H1 (cell line): ENCODE results near the gene DOK6. TPM values are rescaled to one million over a fixed set of nuclear protein-coding genes. Genes with fewer than 3 reads are reported as not detected.

Experiments
- CBX5 ChIP-seq: fragments of 300-800, 300-1000 bp; sonication (generic); IDR thresholded peaks from 2 replicates; pipeline ENCODE4 v1.7.1; 2016; ENCODE audit warnings: antibody characterized with exemption, low read length, low read depth
- CHD2 ChIP-seq: IDR thresholded peaks from 2 replicates; pipeline ENCODE4 v1.6.1; 2012; ENCODE audit warnings: low read length, improper control_type of control experiment
- CHD7 ChIP-seq: fragments of 300-600 bp; sonication (generic); IDR thresholded peaks from 2 replicates; pipeline ENCODE4 v1.7.1; 2012; ENCODE audit warnings: low read length, moderate library complexity, mild to moderate bottlenecking, inconsistent platforms; ENCODE audit not compliant: insufficient replicate concordance
- GTF2F1 ChIP-seq: IDR thresholded peaks from 2 replicates; pipeline ENCODE4 v1.6.1; 2012; ENCODE audit warnings: low read depth, low read length, improper control_type of control experiment, borderline replicate concordance
- KDM5A ChIP-seq: fragments of 200-600 bp; IDR thresholded peaks from 2 replicates; pipeline ENCODE4 v1.7.1; 2012; ENCODE audit warnings: mild to moderate bottlenecking, low read length, inconsistent platforms, mixed read lengths
- RAD21 ChIP-seq, 2 experiments: IDR thresholded peaks in 1 of 2; conservative IDR thresholded peaks in 1 of 2; 2 replicates each; pipeline ENCODE4 v1.6.1; 2011; ENCODE audit warnings: low read depth in 2 of 2, low read length in 2 of 2, improper control_type of control experiment in 1 of 2, inconsistent platforms in 1 of 2, mild to moderate bottlenecking in 1 of 2, moderate library complexity in 1 of 2
- RFX5 ChIP-seq: IDR thresholded peaks from 2 replicates; pipeline ENCODE4 v1.6.1; 2011; ENCODE audit warnings: low read depth, low read length, improper control_type of control experiment, borderline replicate concordance
- TCF12 ChIP-seq: IDR thresholded peaks from 2 replicates; pipeline ENCODE4 v1.6.1; 2011; ENCODE audit warnings: low read depth, mild to moderate bottlenecking, low read length
- USF2 ChIP-seq: IDR thresholded peaks from 2 replicates; pipeline ENCODE4 v1.6.1; 2011; ENCODE audit warnings: low read length, improper control_type of control experiment
- polyA plus RNA-seq, 7 experiments: library from polyadenylated mRNA; depleted of rRNA in 3 of 7; stranded (reverse) in 5 of 7; unstranded in 2 of 7; fragments of >200 nt in 5 of 7; fragments of 200-250 nt in 2 of 7; gene quantifications; 1 replicate in 5 of 7; 2 replicates in 1 of 7; 4 replicates in 1 of 7; pipeline versions ENCODE4 v1.2.1 to v1.2.3, GENCODE V29; 2011 to 2013; ENCODE audit warnings: missing spikeins in 2 of 7, mixed read lengths in 2 of 7
- total RNA-seq: library from RNA; stranded (reverse); fragmentation: NEBNext Ultra II Directional; extraction: Animal tissue kit (Norgen Biotek cat#: 25700); gene quantifications from 2 replicates; pipeline ENCODE4 v1.2.1, GENCODE V29; 2021

Gene DOK6
- total and polyA plus RNA-seq, 2 of the 8 experiments (the other 6 are each of a cell fraction or from before 2014, with no cell fraction given): 0.33 to 0.50 TPM

GRCh38 chr18:69885841-69886531 is 485.3 kb downstream of the DOK6 start (continued):
- TF ChIP-seq CHD7 (no peak), TCF12 (no peak), USF2 (no peak), GTF2F1 (no peak), CHD2 (no peak), RFX5 (no peak), RAD21 (IDR thresholded peaks at IDR 0.05 in 1 of 2, conservative IDR thresholded peaks at IDR 0.05 in 1 of 2; ENCODE audit: low read depth in 2 of 2, low read length in 2 of 2) (no peak), CBX5 (no peak), KDM5A (no peak)
- TF ChIP-seq, all 59 proteins: peak for 0
